ENCODE data around the gene TMSB10. TPM values are rescaled to one million over a fixed set of nuclear protein-coding genes. Genes with fewer than 3 reads are reported as not detected.

TMSB10 gene
- polyA plus RNA-seq, 1 donor (not counting 4 experiments of a cell fraction or from before 2014, with no cell fraction given), result 3,595 TPM

- no peaks in the 10 kb centered on the region for H3K79me2 ChIP-seq (ENCODE audit: control insufficient read depth, insufficient read depth, low read length)
- no peak overlapping the region for H3K27ac ChIP-seq (ENCODE audit: control insufficient read depth, insufficient read depth, low read length)
- peaks cover 8% of the 10 kb centered on the region for H3K4me1 ChIP-seq (ENCODE audit: control insufficient read depth, extremely low read depth, insufficient read depth, low read length)
Observed at GRCh38 chr2:84940088-84940470, 34.6 kb downstream of the TMSB10 start.

GRCh38 chr2:84940831-84941412 lies 35.5 kb downstream of the TMSB10 start:
- no peak overlapping the region for H3K27ac ChIP-seq (ENCODE audit: control insufficient read depth, insufficient read depth, low read length)
- H3K4me2 ChIP-seq (ENCODE audit: control insufficient read depth, extremely low read depth, insufficient read depth, low read depth, low read length), result no peak overlapping the region
- no peaks in the 10 kb centered on the region for H3K36me3 ChIP-seq (ENCODE audit: control insufficient read depth in 2 of 2, extremely low read depth in 1 of 2, insufficient read depth in 2 of 2, low read length in 2 of 2)
- DNase-seq (ENCODE audit: low read depth, low spot score) (no peak), FAIRE-seq (no peak)
- no peak for TF ChIP-seq EZH2 (IDR thresholded peaks at IDR 0.05; ENCODE audit: low read length)
- TF ChIP-seq, protein P1, sequence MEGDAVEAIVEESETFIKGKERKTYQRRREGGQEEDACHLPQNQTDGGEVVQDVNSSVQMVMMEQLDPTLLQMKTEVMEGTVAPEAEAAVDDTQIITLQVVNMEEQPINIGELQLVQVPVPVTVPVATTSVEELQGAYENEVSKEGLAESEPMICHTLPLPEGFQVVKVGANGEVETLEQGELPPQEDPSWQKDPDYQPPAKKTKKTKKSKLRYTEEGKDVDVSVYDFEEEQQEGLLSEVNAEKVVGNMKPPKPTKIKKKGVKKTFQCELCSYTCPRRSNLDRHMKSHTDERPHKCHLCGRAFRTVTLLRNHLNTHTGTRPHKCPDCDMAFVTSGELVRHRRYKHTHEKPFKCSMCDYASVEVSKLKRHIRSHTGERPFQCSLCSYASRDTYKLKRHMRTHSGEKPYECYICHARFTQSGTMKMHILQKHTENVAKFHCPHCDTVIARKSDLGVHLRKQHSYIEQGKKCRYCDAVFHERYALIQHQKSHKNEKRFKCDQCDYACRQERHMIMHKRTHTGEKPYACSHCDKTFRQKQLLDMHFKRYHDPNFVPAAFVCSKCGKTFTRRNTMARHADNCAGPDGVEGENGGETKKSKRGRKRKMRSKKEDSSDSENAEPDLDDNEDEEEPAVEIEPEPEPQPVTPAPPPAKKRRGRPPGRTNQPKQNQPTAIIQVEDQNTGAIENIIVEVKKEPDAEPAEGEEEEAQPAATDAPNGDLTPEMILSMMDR (optimal IDR thresholded peaks at IDR 0.05 in 1 of 3, IDR thresholded peaks at IDR 0.05 in 1 of 3, conservative IDR thresholded peaks at IDR 0.05 in 1 of 3; ENCODE audit: extremely low read depth in 1 of 3, insufficient read depth in 2 of 3, low read length in 3 of 3), result no peak
- peaks cover 15% of the 10 kb centered on the region for H3K4me1 ChIP-seq (ENCODE audit: control insufficient read depth, extremely low read depth, insufficient read depth, low read length)
- H3K79me2 ChIP-seq (ENCODE audit: control insufficient read depth, insufficient read depth, low read length), result no peaks in the 10 kb centered on the region
- no peaks in the 10 kb centered on the region for H3K9me1 ChIP-seq (ENCODE audit: control insufficient read depth, extremely low read depth, insufficient read depth, low read length)
- H2AFZ ChIP-seq (ENCODE audit: control insufficient read depth, low read length), result no peak overlapping the region
- no peaks in the 10 kb centered on the region for H3K9me3 ChIP-seq (ENCODE audit: control insufficient read depth, low read depth, low read length)
- no peak overlapping the region for H3K4me3 ChIP-seq (ENCODE audit: control insufficient read depth in 2 of 3, extremely low read depth in 1 of 3, insufficient read depth in 2 of 3, low read depth in 1 of 3, low read length in 3 of 3)
- H3K27me3 ChIP-seq (ENCODE audit: control insufficient read depth, extremely low read depth, insufficient read depth, low read length), result no peaks in the 10 kb centered on the region
- H3K9ac ChIP-seq (ENCODE audit: control insufficient read depth, extremely low read depth, insufficient read depth, low read length), result no peak overlapping the region
- no peaks in the 10 kb centered on the region for H4K20me1 ChIP-seq (ENCODE audit: control insufficient read depth, extremely low read depth, insufficient read depth, low read length)
- dilution Hi-C loops (cut with MboI; ENCODE audit: extremely low pct_ligation_motif_present, low sequenced_read_pairs), result no loop called here

More at GRCh38 chr2:84940088-84940470, 34.6 kb downstream of the TMSB10 start:
- Histone ChIP-seq H2AFZ (ENCODE audit: control insufficient read depth, low read length) (no peak overlapping the region), H3K9me1 (ENCODE audit: control insufficient read depth, extremely low read depth, insufficient read depth, low read length) (no peaks in the 10 kb centered on the region), H3K27me3 (ENCODE audit: control insufficient read depth, extremely low read depth, insufficient read depth, low read length) (no peaks in the 10 kb centered on the region), H3K4me2 (ENCODE audit: control insufficient read depth, extremely low read depth, insufficient read depth, low read depth, low read length) (no peak overlapping the region), H3K36me3 (ENCODE audit: control insufficient read depth in 2 of 2, extremely low read depth in 1 of 2, insufficient read depth in 2 of 2, low read length in 2 of 2) (no peaks in the 10 kb centered on the region), H3K9ac (ENCODE audit: control insufficient read depth, extremely low read depth, insufficient read depth, low read length) (no peak overlapping the region), H3K4me3 (ENCODE audit: control insufficient read depth in 2 of 3, extremely low read depth in 1 of 3, insufficient read depth in 2 of 3, low read depth in 1 of 3, low read length in 3 of 3) (no peak overlapping the region), H4K20me1 (ENCODE audit: control insufficient read depth, extremely low read depth, insufficient read depth, low read length) (no peaks in the 10 kb centered on the region), H3K9me3 (ENCODE audit: control insufficient read depth, low read depth, low read length) (no peaks in the 10 kb centered on the region)
- FAIRE-seq (no peak), DNase-seq (ENCODE audit: low read depth, low spot score) (no peak)
- dilution Hi-C loops (cut with MboI; ENCODE audit: extremely low pct_ligation_motif_present, low sequenced_read_pairs), result no loop called here
- TF ChIP-seq EZH2 (IDR thresholded peaks at IDR 0.05; ENCODE audit: low read length), result no peak
- TF ChIP-seq, protein P1 (optimal IDR thresholded peaks at IDR 0.05 in 1 of 3, IDR thresholded peaks at IDR 0.05 in 1 of 3, conservative IDR thresholded peaks at IDR 0.05 in 1 of 3; ENCODE audit: extremely low read depth in 1 of 3, insufficient read depth in 2 of 3, low read length in 3 of 3), result no peak

Measured in keratinocyte (primary cell).